DMS 273 treated with DMSO at 0.1 percent for 48 hours (cell line): ENCODE results near the gene ADGRL3.
"Not testable (repeated sequence)": the region's sequence is repeated elsewhere in the genome, so short reads cannot be mapped to it uniquely, and the experiment has no call there.

ENCODE experiments used
- DNase-seq: peaks from one replicate; lab custom pipeline; 2025; lab: John Stamatoyannopoulos, UW

The ADGRL3 gene

DNA sequence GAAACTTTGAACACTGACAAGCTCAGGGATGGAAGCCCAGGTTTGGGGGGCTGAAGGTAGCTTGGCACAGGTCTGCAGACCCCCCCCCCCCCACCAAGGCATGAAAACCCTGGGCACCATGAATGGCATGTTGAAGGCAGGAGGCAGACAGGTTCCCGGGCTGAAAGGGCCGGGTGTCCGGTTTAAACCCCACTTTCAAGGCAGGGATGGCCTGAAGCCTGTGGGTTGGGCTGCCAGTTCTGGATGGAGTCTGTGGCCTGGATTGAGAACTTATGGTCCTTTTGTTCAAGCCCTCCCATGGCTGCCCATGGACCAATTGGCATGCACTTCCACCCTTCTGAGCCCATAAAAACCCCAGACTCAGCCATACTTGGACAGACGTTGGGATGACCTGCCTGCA, 616.9 kb downstream of the ADGRL3 start:
- no peak for DNase-seq

DNA sequence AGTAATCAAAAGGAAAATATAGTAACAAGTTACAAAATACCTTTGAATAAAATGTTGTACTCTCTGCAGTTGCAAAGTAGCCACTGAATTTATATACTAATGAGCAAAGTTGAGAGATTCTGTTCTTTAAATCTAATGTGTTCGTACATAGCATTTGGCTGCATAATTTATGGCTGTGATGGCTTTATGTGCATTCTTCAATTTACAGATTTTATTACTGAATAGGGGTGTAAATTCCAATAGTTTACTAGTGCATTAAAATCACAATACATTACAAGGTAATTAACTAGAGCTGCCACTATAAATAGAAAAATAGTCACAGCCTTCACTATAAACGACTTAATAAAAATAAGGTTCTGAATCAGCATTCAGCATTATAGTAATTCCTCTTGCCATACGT, 620.0 kb downstream of the ADGRL3 start:
- no peak for DNase-seq

DNA sequence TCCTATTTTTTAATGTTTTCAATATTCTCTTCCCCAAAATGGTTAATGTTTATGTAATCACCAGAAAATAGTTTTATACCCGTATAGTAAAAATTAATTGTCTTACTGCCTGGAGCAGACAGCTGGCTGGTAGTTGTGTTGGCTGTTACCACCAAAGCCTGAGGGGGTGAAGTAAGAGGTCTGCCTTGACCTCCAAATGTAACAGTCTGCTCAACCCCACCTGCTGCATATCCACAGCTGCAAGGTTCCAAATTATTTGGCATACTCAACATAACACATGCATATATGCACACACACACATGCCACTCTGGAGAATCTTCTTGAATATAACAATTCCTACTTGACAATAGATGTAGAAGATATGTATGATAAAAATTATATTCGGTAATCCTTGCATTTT, 624.3 kb downstream of the ADGRL3 start:
- peak; percentile 7 for DNase-seq

DNA sequence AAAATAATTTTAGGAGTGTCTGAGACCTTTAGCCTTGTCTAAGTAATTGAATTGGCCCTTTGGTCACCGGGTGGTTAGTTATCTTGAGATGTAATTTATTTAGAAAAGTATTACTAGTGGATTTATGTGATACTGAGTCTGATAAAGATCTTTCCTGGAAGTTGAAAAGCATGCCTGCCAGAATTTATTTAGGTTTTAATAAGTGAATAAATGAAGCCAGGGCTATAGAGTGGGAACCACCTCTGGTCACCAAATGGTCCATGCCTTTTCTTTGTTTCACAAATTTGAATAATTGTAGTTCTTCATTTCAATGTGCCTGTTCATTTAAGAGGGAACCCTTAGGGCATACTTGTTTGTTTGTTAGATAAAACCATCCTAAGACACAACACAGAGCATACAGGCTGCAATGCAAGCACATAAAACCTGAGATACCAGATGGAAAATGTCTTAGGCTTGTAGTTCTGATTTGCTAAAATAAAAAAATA, 627.8 kb downstream of the ADGRL3 start:
- no peak for DNase-seq

DNA sequence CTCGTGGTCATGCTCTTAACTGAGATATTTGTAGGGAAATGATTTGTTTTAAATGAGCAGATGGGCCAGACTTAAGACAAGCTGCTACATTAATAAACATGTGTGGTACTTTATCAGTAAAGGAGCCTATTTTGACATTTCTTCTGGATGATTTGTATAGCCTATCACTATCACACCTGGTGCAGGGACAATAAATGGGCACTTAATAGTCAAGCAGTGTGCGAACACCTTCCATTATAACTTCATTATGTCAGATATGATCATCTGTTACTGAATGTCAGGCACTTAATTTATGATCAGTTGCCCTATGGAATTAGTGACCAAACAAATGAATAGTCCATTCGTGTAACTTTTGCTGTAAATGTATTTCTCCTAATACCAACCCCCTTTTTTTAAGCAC, 628.8 kb downstream of the ADGRL3 start:
- DNase-seq: peak; percentile 92

DNA sequence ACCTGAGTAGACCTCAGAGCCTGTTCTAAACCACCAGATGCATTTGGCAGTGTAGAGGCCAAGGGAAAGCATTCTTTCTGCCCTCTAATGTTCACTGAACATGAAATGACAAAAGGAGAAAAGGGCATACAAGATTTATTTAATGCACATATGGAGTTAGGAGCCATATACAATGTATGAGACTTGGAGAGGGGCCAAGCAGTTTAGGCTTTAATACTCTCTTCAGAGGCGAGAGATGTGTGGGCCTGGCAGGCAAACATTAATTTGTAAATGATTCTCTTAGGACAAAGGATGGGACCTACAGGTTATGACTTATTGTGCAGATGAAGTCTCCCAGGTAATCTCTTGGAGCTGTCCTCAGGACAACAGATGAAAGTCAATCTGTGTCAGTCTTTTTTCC, 631.9 kb downstream of the ADGRL3 start:
- DNase-seq: no peak

DNA sequence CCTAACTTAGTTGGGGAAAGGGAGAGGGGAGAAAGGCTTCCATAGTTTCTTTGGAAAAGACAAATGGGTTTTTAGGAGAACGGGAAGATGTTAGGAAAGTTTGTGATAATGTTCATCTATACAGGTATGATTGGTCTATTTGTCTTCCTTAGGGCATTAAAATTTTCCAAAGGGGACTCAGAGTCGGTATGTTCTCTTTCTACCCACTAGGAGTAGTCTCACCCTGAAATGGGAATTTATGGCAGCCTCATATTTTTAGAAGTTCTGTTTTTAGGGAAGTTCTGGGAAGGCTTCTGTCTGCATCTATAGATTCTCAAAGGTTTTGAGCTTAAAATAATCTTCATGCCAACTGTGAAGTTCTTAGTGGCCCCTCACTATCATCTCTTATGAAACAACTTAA, 637.3 kb downstream of the ADGRL3 start:
- DNase-seq: no peak

DNA sequence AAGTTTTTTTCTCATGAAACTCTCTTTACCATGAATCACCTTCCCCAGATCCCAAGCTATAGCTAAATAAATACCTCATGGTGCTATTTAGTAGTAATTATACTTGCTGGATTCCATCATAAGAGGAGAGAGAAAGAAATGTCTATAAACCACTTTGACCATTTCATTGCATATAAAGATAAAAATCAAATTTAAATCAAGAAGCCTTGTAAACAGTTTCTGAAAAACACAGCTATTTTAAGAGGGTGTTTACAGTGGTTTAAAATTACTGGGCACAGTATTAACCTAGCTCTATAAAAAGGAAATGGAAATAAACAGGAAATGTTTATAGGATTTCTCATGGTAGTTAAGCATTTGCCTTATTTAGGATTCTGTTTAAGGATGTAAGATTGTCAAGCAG, 637.9 kb downstream of the ADGRL3 start:
- DNase-seq: no peak

DNA sequence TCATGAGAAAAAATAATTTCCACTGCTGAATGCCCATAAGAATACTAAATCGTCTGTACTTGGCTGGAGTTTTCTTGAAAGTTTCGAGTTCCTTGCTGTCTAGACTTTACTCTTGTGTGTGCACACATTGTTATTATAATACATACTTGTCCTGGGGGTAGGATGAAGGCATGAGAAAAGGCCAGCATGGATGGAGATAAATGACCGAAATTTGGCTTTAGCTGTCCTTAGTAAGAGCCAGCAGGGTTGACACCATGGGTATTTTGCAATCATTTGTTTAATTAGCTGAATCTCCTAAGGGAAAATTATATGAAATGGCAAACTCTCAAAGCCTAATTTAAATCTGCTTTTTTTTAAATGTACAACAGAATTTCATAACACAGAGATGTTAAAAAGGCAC, 641.6 kb downstream of the ADGRL3 start:
- DNase-seq: no peak

DNA sequence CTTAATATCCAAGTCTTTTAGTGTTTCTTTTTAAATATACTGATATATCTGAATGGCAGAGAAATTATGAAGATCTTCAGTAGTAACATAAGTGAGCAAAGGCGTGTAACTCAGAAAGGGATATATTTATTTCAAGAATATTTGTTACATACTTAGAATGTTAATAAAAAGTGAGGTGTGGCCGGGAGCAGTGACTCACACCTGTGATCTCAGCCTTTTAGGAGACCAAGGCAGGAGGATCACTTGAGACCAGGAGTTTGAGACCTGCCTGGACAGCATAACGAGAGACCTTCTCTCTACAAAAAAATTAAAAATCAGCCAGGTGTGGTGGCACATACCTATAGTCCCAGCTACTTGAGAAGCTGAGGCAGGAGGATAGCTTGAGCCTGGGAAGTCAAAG, 651.0 kb downstream of the ADGRL3 start:
- no peak for DNase-seq

DNA sequence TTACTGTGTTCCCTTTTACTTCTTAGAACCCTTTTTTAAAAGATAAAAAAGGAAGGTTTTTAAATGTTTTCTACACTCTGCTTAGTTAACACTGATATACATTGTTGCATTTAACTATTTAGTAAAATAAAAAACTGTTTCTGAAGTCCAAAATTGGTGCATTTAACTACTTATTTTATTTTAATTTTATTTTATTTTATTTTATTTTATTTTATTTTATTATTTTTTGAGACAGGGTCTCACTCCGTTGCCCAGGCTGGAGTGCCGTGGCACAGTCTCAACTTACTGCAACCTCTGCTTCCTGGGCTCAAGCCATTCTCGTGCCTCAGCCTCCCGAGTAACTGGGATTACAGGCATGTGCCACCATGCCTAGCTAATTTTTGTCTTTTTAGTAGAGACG, 652.0 kb downstream of the ADGRL3 start:
- not testable (repeated sequence) for DNase-seq

DNA sequence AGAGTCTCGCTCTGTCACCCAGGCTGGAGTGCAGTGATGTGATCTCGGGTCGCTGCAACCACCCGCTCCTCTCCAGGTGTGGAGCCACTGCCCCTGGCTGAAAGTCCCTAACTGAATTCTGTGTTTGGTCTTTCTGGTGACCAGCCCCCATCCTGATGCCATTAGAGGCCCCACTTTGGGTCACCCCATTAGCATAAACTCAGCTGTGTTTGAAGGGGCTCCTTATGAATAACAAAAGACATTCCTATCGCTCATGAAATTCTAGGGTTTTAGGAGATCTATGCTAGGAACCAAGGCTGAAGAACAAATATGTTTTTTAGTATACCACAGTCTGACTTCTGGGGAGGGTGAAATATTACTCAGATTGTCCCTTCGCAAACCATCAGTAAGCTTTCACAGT, 652.9 kb downstream of the ADGRL3 start:
- no peak for DNase-seq

DNA sequence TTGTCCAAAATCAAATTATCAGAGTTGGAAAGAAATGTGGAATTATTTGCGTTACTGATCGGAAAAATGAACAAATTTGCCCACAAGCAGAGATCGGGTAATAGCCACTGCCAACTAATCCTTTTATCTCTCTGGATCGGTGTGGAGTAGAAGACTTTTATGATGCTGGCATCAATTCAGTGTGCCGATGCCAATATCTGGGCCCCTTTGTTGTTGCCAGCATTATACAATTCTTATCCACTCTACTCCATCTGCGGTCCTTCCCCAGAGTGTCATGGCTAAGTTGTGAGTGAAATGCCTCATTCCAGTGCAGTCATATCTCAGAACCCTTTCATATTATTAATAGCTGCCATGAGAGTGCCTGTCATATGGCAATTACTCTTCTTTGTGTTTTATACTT, 660.2 kb downstream of the ADGRL3 start:
- DNase-seq: no peak

DNA sequence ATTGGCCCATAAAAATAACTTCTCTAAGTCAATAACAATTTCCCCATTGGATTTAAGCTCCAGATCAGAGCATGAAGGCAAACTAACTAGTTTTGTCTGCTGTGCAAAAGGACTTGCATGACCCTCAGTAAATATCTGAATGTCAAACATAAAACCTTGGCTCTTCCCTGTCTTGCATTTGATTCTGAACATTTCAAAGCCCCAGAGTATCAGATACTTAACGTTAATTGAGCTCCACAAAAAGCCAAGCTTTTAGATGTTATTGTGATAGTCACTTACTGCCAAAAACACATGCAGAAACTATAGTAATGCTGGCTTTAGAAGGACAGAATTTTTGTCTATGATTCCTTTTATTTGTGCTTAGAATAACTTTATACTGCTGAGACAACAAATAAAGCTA, 664.2 kb downstream of the ADGRL3 start:
- DNase-seq: no peak

DNA sequence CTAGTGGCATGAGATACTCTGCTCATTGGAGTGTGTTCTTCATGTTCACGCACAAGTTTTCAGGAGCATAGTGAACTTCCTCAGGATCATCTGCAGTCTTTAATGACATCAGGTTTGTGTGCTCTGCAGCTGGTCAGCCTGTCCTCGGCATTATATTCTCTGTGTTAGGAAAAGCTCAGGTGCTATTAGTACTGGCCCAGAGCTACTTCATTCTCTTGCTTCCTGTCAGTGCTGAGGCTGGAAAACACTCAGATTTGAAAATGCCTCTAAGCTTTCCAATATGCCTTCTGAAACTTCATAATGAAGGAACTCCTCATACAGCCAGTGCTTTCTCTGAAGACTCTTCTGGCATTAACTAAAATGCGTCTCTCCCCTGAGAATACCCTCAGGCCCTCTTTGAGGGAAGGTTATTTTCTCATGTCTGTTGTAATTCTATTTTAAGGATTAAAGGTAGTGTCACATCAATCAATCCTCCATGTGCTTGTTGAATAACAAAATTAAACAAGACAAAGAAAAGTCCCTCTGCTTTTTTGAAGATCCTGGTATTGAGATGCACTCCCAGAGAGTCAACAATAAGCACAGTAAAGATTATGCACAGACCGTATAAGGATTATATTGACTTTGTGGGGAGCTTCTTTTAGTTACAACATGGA, 666.4 kb downstream of the ADGRL3 start:
- DNase-seq: no peak

DNA sequence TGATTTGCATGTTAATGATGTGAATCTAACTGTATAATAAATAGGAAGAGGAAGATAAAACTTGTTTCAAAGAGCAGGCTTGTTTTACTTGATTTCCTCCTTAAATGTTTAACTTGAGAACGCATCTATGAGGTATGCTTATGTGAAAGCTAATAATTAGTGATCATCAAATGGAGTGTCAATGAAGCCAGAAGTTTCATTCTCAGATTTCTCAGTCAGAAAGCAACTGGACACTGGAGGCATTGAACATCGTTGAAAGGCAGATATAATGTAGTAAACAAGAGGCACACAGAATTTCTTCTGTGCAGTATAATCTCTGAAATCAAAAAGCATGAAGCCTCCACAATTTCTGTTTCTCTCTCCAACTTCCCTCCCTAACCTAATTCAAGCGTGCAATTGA, 672.9 kb downstream of the ADGRL3 start:
- no peak for DNase-seq

DNA sequence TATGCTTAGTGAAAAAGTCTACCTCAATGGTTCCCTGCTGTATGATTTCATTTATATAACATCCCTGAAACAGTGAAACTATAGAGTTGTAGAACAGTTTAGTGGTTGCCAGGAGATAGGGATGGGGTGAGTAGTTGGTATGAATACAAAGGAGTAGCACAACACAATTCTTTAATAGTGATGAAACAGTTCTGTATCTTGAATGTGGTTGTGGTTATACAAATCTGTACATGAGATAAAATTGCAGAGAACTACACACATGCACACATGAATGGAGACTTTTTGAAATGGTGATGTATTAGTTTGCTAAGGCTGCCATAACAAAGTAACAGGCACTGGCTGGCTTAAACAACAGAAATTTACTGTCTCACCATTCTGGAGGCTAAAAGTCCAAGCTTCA, 677.1 kb downstream of the ADGRL3 start:
- no peak for DNase-seq

DNA sequence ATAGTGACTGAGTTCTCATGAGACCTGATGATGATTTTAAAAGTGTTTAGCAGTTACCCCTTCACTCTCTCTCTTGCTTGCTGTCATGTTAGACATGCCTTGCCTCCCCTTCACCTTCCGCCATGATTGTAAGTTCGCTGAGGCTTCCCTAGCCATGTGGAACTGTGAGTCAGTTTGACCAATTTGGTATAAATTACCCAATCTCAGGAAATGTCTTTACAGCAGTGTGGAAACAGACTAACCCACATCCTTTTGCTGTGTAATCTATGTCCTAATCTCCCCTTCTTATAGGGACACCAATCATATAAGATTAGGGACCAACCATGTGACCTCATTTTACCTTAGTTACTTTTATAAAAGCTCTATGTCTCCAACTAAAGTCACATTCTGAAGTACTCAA, 677.8 kb downstream of the ADGRL3 start:
- DNase-seq: no peak

DNA sequence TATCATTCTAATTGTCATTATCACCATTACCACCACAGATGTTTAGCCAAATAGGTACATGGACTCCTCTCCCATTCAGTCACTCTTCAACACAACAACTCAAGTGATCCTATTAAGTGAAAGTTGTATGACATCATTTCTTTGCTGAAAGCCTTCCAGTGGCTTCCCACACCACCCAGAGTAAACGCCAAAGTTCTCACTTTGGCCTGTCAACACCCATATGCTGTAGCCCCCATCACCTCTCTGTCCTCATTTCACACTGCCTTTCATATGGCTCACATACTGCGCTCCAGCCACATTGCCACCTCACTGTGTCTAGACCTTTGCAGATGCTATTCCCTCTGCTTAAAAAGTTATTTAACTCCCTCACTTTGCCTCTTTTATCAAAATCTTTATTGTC, 682.3 kb downstream of the ADGRL3 start:
- DNase-seq: no peak

DNA sequence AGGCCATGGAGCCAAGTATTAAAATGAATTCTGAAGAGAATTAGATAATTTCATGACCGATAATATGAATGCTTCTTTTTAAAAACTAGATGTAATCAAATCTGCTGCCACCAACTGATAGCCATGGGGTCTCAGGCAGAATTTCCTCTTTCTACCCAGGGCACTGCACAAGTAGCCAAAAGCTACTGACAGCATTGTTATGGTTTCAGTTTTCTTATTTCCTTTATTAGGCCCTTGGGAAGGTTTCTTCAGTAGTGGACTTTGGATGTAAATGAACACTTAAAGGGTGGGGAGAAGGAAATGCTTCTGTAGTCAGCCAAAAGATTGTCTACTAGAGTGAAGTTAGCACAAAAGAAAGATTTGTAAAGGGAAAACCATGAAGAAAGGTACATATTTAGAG, 686.0 kb downstream of the ADGRL3 start:
- DNase-seq: no peak

DNA sequence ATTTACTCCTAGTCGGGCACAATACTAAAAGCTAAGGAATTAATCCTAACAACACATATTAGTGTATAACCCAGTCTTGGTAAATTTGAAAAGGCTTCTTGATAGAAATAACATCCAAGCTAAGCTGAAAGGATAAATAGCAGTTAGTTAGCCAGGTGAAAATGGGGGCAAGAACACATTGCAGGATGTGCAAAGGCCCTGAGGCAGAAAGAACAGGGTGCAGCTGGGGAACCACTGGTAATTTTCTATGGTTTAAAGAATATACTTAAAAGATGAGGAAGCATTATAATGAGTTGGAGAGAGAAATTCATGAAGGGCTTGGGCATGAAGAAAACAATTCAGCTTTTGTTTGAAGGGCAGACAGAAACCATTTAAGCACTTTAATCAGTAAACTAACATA, 689.0 kb downstream of the ADGRL3 start:
- no peak for DNase-seq

DNA sequence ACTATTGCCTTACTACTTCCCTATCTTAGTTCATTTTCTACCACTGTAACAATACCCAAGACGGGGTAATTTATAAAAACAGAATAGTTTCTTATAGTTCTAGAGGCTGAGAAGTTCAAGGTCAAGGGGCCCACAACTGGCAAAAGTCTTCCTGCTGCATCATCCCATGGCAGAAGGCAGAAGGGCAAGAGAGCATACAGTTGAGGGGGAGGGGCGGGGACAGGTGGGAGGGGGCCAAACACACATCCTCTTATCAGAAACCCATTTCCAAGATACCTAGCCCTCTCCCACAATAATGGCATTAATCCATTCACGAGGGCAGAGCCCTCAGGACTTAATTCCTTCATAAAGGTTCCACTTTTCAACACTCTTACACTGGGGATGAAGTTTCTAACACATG, 690.2 kb downstream of the ADGRL3 start:
- no peak for DNase-seq

DNA sequence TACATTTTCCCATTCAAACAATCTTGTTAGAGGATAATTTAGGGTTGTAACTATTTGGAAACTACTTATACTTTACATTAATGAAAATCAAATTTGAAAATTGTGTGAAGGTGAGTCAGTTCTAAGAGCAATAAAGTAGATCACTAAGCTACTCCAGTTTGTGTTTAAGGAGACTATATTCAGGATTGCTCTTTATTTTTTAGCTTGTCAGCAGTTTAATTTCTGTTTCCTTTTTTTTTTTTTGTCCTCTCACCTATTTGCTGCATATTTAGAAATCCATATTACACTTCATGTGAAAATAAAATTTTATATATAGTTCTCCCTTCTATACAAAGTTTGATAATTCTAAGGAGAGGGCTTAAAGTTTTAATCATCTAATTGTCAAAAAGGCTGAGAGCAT, 691.8 kb downstream of the ADGRL3 start:
- no peak for DNase-seq

DNA sequence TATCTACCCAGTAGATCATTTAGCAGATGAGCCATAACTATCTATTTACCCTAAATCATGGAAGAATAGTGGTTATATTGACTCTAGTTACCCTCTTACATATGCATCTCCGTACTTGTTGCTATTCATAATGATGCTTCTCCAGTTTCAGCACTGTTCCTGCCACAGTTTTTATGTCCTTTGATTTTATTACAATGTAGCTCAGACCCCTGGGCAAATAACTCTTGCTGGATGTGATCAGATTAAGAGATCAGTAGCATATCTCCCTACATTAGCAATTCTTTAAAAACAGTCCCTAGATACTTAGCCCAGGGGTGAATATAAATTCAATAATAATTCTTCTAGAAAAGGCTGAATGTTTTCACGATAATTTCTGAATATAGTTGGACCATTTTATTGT, 696.5 kb downstream of the ADGRL3 start:
- DNase-seq: no peak

DNA sequence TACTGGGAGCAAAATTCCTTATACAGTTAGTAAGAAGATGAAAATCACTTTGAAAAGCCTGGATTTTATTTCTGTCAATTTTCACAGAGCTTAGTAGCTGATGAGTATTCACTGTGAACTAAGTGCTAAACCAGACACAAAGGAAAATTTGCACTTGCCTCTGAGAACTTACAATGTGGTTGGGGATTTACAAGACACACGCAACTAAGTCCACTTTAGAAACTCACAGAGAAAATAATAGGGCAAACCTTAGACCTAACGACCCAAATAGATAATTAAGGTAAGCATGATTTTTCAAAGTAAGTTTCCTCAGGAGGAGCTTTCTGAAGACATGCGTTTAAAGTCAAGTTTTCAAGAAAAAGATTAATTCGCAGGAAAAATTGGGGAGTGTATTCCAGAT, 708.9 kb downstream of the ADGRL3 start:
- DNase-seq: no peak
